H1 (cell line): ENCODE data around the gene ZNF584. TPM values are rescaled to one million over a fixed set of nuclear protein-coding genes. Genes with fewer than 3 reads are reported as not detected.

Experiments used
- CTCF ChIA-PET: fragments of 300-600 bp; sonication (Branson Sonifier 250); formaldehyde crosslinking; loops from one replicate; lab custom pipeline; 2021; ENCODE audit not compliant: partially characterized antibody; lab: Charles Lee
- POLR2A ChIA-PET: fragments of 300-600 bp; sonication (Branson Sonifier 250); formaldehyde crosslinking; loops from one replicate; lab custom pipeline; 2021; ENCODE audit warnings: inconsistent platforms; ENCODE audit not compliant: partially characterized antibody; lab: Charles Lee
- DNase-seq, 2 experiments: peaks; one replicate each; pipeline versions ENCODE4 v3.0.0 to v3.0.0-alpha.2; 2010 to 2022; ENCODE audit warnings: low spot score in 2 of 2, low read depth in 1 of 2, mixed read lengths in 1 of 2
- FAIRE-seq: peaks from 2 replicates; lab custom pipeline; 2011; peaks lifted over from hg19 to GRCh38; lab: Jason Lieb, UNC
- H2AFZ ChIP-seq: 2 replicates; pipeline ENCODE4 v1.8.1; 2012; ENCODE audit warnings: low read length, inconsistent platforms
- H2AK5ac ChIP-seq: 2 replicates; pipeline ENCODE4 v1.6.1; 2013; ENCODE audit warnings: low read depth, low read length
- H2BK120ac ChIP-seq: replicated peaks from 2 replicates; pipeline ENCODE3; 2013; ENCODE audit warnings: low read depth, low read length, inconsistent platforms
- H2BK12ac ChIP-seq: 2 replicates; pipeline ENCODE4 v1.6.1; 2013; ENCODE audit warnings: low read depth, low read length
- H2BK15ac ChIP-seq: 2 replicates; pipeline ENCODE4 v1.6.1; 2013; ENCODE audit warnings: low read length
- H2BK20ac ChIP-seq: 2 replicates; pipeline ENCODE4 v1.6.1; 2013; ENCODE audit warnings: low read length
- H2BK5ac ChIP-seq: 2 replicates; pipeline ENCODE4 v1.6.1; 2013; ENCODE audit warnings: low read depth, low read length
- H3K14ac ChIP-seq: 2 replicates; pipeline ENCODE4 v1.6.1; 2013; ENCODE audit warnings: inconsistent platforms; ENCODE audit not compliant: insufficient read length
- H3K18ac ChIP-seq: 2 replicates; pipeline ENCODE4 v1.6.1; 2013; ENCODE audit warnings: low read length; ENCODE audit errors: extremely low read depth
- H3K23ac ChIP-seq: 2 replicates; pipeline ENCODE4 v1.6.1; 2013; ENCODE audit warnings: inconsistent platforms; ENCODE audit not compliant: insufficient read length
- H3K23me2 ChIP-seq: 2 replicates; pipeline ENCODE4 v1.6.1; 2013; ENCODE audit warnings: low read depth, low read length
- H3K27ac ChIP-seq: 2 replicates; pipeline ENCODE4 v1.6.1; 2011; ENCODE audit warnings: low read depth, low read length, inconsistent platforms
- H3K27me3 ChIP-seq, 4 experiments: replicated peaks in 1 of 4; 1 replicate in 1 of 4; 2 replicates in 3 of 4; pipeline versions ENCODE4 v1.6.1 to v1.8.1; 2011 to 2013; ENCODE audit warnings: low read length in 3 of 4, mild to moderate bottlenecking in 3 of 4, inconsistent platforms in 2 of 4, mixed read lengths in 2 of 4, moderate library complexity in 1 of 4; ENCODE audit not compliant: control insufficient read depth in 3 of 4, insufficient read depth in 3 of 4; ENCODE audit errors: extremely low read depth in 1 of 4
- H3K36me3 ChIP-seq, 4 experiments: 2 replicates each; pipeline versions ENCODE4 v1.6.1 to v1.8.1; 2011 to 2013; ENCODE audit warnings: mild to moderate bottlenecking in 4 of 4, low read length in 3 of 4, moderate library complexity in 2 of 4, control low read depth in 1 of 4, inconsistent platforms in 1 of 4; ENCODE audit not compliant: insufficient read depth in 4 of 4, control insufficient read depth in 2 of 4
- H3K4ac ChIP-seq: replicated peaks from 2 replicates; pipeline ENCODE3; 2013; ENCODE audit warnings: low read length, low read depth, mixed read lengths, inconsistent platforms; ENCODE audit not compliant: insufficient read length
- H3K4me1 ChIP-seq, 4 experiments: replicated peaks in 1 of 4; 1 replicate in 1 of 4; 2 replicates in 3 of 4; pipeline versions ENCODE4 v1.6.1 to v1.8.1; 2011 to 2013; ENCODE audit warnings: low read length in 3 of 4, inconsistent platforms in 2 of 4, mixed read lengths in 1 of 4; ENCODE audit not compliant: insufficient read depth in 4 of 4, control insufficient read depth in 3 of 4
- H3K4me2 ChIP-seq, 2 experiments: 2 replicates each; pipeline versions ENCODE4 v1.6.1 to v1.8.1; 2011 to 2013; ENCODE audit warnings: low read depth in 2 of 2, low read length in 2 of 2, control low read depth in 1 of 2, inconsistent platforms in 1 of 2, mild to moderate bottlenecking in 1 of 2; ENCODE audit not compliant: insufficient read depth in 1 of 2
- H3K4me3 ChIP-seq, 4 experiments: fragments of 200-600, 300-600 bp in 1 of 4; sonication (generic), shearing (Covaris generic), sonication (Bioruptor Twin) in 1 of 4; 2 replicates each; pipeline versions ENCODE4 v1.5.1 to v1.8.1; 2011 to 2016; ENCODE audit warnings: low read length in 4 of 4, low read depth in 3 of 4, control low read depth in 2 of 4, inconsistent platforms in 2 of 4, mild to moderate bottlenecking in 2 of 4, mixed read lengths in 1 of 4, moderate library complexity in 1 of 4; ENCODE audit not compliant: insufficient read depth in 2 of 4; ENCODE audit errors: extremely low read depth in 1 of 4
- H3K56ac ChIP-seq: replicated peaks from 2 replicates; pipeline ENCODE3; 2013; ENCODE audit warnings: low read depth, mild to moderate bottlenecking, mixed read lengths, low read length, inconsistent platforms; ENCODE audit not compliant: insufficient read length
- H3K79me1 ChIP-seq: 2 replicates; pipeline ENCODE4 v1.6.1; 2013; ENCODE audit warnings: low read depth, low read length, control low read depth
- H3K79me2 ChIP-seq, 2 experiments: 2 replicates each; pipeline versions ENCODE4 v1.6.1 to v1.8.1; 2012 to 2013; ENCODE audit warnings: low read length in 2 of 2, mild to moderate bottlenecking in 2 of 2, inconsistent platforms in 1 of 2; ENCODE audit not compliant: insufficient read depth in 2 of 2, control insufficient read depth in 1 of 2
- H3K9ac ChIP-seq, 4 experiments: replicated peaks in 1 of 4; 1 replicate in 1 of 4; 2 replicates in 3 of 4; pipeline versions ENCODE4 v1.6.1 to v1.8.1; 2011 to 2013; ENCODE audit warnings: low read depth in 3 of 4, low read length in 3 of 4, control low read depth in 2 of 4, mild to moderate bottlenecking in 2 of 4, moderate library complexity in 2 of 4, inconsistent platforms in 1 of 4; ENCODE audit errors: extremely low read depth in 1 of 4
- H3K9me3 ChIP-seq, 2 experiments: 2 replicates each; pipeline versions ENCODE4 v1.6.1 to v1.8.1; 2012 to 2013; ENCODE audit warnings: mild to moderate bottlenecking in 2 of 2, moderate library complexity in 2 of 2, control low read depth in 1 of 2, inconsistent platforms in 1 of 2, low read depth in 1 of 2, low read length in 1 of 2, mixed read lengths in 1 of 2; ENCODE audit not compliant: insufficient read depth in 2 of 2
- H4K20me1 ChIP-seq, 2 experiments: replicated peaks in 1 of 2; 2 replicates each; pipeline versions ENCODE3 to v1.8.1; 2011 to 2013; ENCODE audit warnings: inconsistent platforms in 2 of 2, low read length in 2 of 2, mild to moderate bottlenecking in 1 of 2; ENCODE audit not compliant: insufficient read depth in 2 of 2, control insufficient read depth in 1 of 2
- H4K5ac ChIP-seq: 2 replicates; pipeline ENCODE4 v1.6.1; 2013; ENCODE audit warnings: low read length, low read depth, mixed read lengths, inconsistent platforms; ENCODE audit not compliant: insufficient read length
- H4K8ac ChIP-seq: 2 replicates; pipeline ENCODE4 v1.8.0; 2013; ENCODE audit warnings: mild to moderate bottlenecking, moderate library complexity, low read length, inconsistent platforms; ENCODE audit not compliant: insufficient read depth; ENCODE audit errors: extremely low read depth
- H4K91ac ChIP-seq: replicated peaks from 2 replicates; pipeline ENCODE3; 2013; ENCODE audit warnings: low read length, mixed read lengths, inconsistent platforms; ENCODE audit not compliant: insufficient read length
- CHD1 ChIP-seq: IDR thresholded peaks from 2 replicates; pipeline ENCODE4 v1.6.1; 2012; ENCODE audit warnings: low read depth, low read length, improper control_type of control experiment
- WGBS, 2 experiments: shearing (Covaris generic) in 1 of 2; methylation state at CpG; one replicate each; pipeline versions ENCODE4 v1.1.6 to v1.1.7; 2013 to 2015; ENCODE audit warnings: low lambda C conversion rate in 2 of 2, mixed read lengths in 2 of 2, inconsistent platforms in 1 of 2, low coverage in 1 of 2, missing lambda C conversion rate in 1 of 2; ENCODE audit not compliant: insufficient replicate concordance in 2 of 2, insufficient coverage in 1 of 2, insufficient read length in 1 of 2; ENCODE audit errors: extremely low coverage in 1 of 2, missing lambda C conversion rate in 1 of 2; 5-methylcytosine and 5-hydroxymethylcytosine counted together
- polyA plus RNA-seq, 7 experiments: library from polyadenylated mRNA; depleted of rRNA in 3 of 7; stranded (reverse) in 5 of 7; unstranded in 2 of 7; fragments of >200 nt in 5 of 7; fragments of 200-250 nt in 2 of 7; gene quantifications; 1 replicate in 5 of 7; 2 replicates in 1 of 7; 4 replicates in 1 of 7; pipeline versions ENCODE4 v1.2.1 to v1.2.3, GENCODE V29; 2011 to 2013; ENCODE audit warnings: missing spikeins in 2 of 7, mixed read lengths in 2 of 7
- total RNA-seq: library from RNA; stranded (reverse); fragmentation: NEBNext Ultra II Directional; extraction: Animal tissue kit (Norgen Biotek cat#: 25700); gene quantifications from 2 replicates; pipeline ENCODE4 v1.2.1, GENCODE V29; 2021

Gene ZNF584
- total and polyA plus RNA-seq, 2 of the 8 experiments (the other 6 are each of a cell fraction or from before 2014, with no cell fraction given), result 2.5 to 5.2 TPM

DNA sequence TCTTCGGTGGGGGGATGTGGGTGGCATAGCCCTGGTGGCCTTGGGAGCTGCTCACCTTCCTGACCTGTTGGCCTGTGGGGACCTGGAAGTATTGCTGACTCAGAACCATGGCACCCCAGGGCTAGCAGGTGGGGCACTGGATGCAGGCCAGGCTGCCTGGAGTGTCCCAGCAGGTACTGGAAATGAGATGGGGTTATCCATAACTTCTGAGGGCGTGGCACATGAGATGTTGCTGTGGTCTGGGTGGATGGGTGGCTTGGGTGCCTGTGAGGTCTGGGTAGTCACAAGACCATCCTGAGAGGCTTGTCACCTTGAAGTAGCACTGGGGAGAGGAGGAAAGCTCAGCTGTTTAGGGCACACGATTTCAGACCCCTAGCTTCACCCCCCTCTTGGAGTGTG lies 13.6 kb upstream of the ZNF584 start:
- peaks cover 0 to 17% of the 10 kb centered on the region in 2 experiments; a peak in 2 of 4 replicates for H3K79me2 ChIP-seq

More for the DNA sequence above, 13.6 kb upstream of the ZNF584 start:
- H3K56ac ChIP-seq, result no peak overlapping the region
- no peak overlapping the region for H2BK120ac ChIP-seq
- 0 out of 2 replicates have a peak overlapping the region, but pooled peaks have one; percentile 44 for H2BK5ac ChIP-seq
- ChIA-PET CTCF (interaction anchor here (0.6 to 1.3 kb wide), 3 partner anchors 28 to 55 kb away, joined by 3 to 4 read pairs (median 3); no protein-coding TSS in a partner anchor), POLR2A (interaction anchor here (1.0 to 7.2 kb wide), 16 partner anchors 8 to 75 kb away, joined by 3 to 78 read pairs (median 6); partner anchors contain the start of genes RPS5, ZNF324B, ZNF497 and ZNF584)
- no peak for TF ChIP-seq CHD1
- H4K91ac ChIP-seq, result no peak overlapping the region
- no peak overlapping the region for H3K4ac ChIP-seq
- H2AFZ ChIP-seq, result no peak overlapping the region
- H3K79me1 ChIP-seq, result 0 out of 2 replicates have a peak, but pooled peaks cover 2% of the 10 kb centered on the region
- no peak overlapping the region for H3K27ac ChIP-seq
- no peak overlapping the region for H3K18ac ChIP-seq
- H2BK20ac ChIP-seq, result no peak overlapping the region
- peaks cover 12 to 17% of the 10 kb centered on the region in 2 experiments for H4K20me1 ChIP-seq
- no peak overlapping the region for H2AK5ac ChIP-seq
- H4K5ac ChIP-seq, result no peak overlapping the region
- H3K27me3 ChIP-seq, result peaks cover 3 to 13% (median 11%) of the 10 kb centered on the region in 4 experiments; a peak in 6 of 7 replicates
- peaks cover 0 to 20% (median 12%) of the 10 kb centered on the region in 4 experiments; a peak in 5 of 7 replicates for H3K4me1 ChIP-seq
- FAIRE-seq, result no peak
- H3K23ac ChIP-seq, result no peak overlapping the region
- H3K23me2 ChIP-seq, result peaks cover 7% of the 10 kb centered on the region; the same call in 1 of the 2 replicates
- peaks cover 16 to 43% (median 33%) of the 10 kb centered on the region in 4 experiments for H3K36me3 ChIP-seq
- no peak overlapping the region for H3K14ac ChIP-seq
- no peak overlapping the region for H3K9ac ChIP-seq
- DNase-seq, result peak in 1 of 2 experiments; percentile 52
- H2BK12ac ChIP-seq, result no peak overlapping the region
- H4K8ac ChIP-seq, result no peak overlapping the region
- 88% methylated on average over 3 of the region's 3 CpGs; no CpG with 5 or more reads in 1 of the 2 experiments for WGBS, 2 experiments
- H2BK15ac ChIP-seq, result no peak overlapping the region
- H3K9me3 ChIP-seq, result no peaks in the 10 kb centered on the region
- H3K4me2 ChIP-seq, result peak overlapping the region in 1 of 2 experiments; percentile 63; a peak in 1 of 4 replicates
- H3K4me3 ChIP-seq, result no peak overlapping the region
